SK-N-SH (cell line): ENCODE results near the gene ACO1. TPM values are rescaled to one million over a fixed set of nuclear protein-coding genes. Genes with fewer than 3 reads are reported as not detected.

Experiments used
- CTCF ChIA-PET: fragments of 300-600, 350-600 bp; formaldehyde crosslinking; extraction: SDS; loops from one replicate; lab custom pipeline; 2021; lab: Yijun Ruan, JAX
- POLR2A ChIA-PET: fragments of 350-600 bp; sonication (Branson Sonifier 250); formaldehyde crosslinking; extraction: SDS; loops from one replicate; lab custom pipeline; 2020; ENCODE audit warnings: antibody characterized with exemption, inconsistent platforms; lab: Yijun Ruan, JAX
- DNase-seq: peaks from one replicate; pipeline ENCODE4 v3.0.0; 2012
- H2AFZ ChIP-seq: fragments of 200-600 bp; sonication (generic); 2 replicates; pipeline ENCODE4 v1.8.1; 2016; ENCODE audit warnings: antibody characterized with exemption, mild to moderate bottlenecking, low read depth
- H3F3A ChIP-seq: fragments of 200-600 bp; sonication (generic); replicated peaks from 2 replicates; pipeline ENCODE3; 2016; ENCODE audit warnings: antibody characterized with exemption, mild to moderate bottlenecking; ENCODE audit not compliant: insufficient read depth
- H3K27ac ChIP-seq, 2 experiments: fragments of 200-500 bp in 1 of 2; fragments of 200-600 bp in 1 of 2; sonication (Bioruptor generic) in 1 of 2; sonication (generic), shearing (Covaris generic) in 1 of 2; 2 replicates each; pipeline versions ENCODE4 v1.5.1 to v1.6.1; 2014 to 2016; ENCODE audit warnings: low read depth in 2 of 2, inconsistent platforms in 1 of 2, low read length in 1 of 2, mild to moderate bottlenecking in 1 of 2, mixed read lengths in 1 of 2
- H3K27me3 ChIP-seq: fragments of 200-600 bp; sonication (generic), shearing (Covaris generic); 2 replicates; pipeline ENCODE4 v1.6.1; 2016; ENCODE audit warnings: mixed run types; ENCODE audit not compliant: insufficient read depth
- H3K36me3 ChIP-seq, 2 experiments: fragments of 200-500 bp in 1 of 2; fragments of 200-600 bp in 1 of 2; sonication (Bioruptor generic) in 1 of 2; sonication (generic) in 1 of 2; replicated peaks in 1 of 2; 2 replicates each; pipeline versions ENCODE3 to v1.5.1; 2014 to 2016; ENCODE audit warnings: low read length in 1 of 2, mild to moderate bottlenecking in 1 of 2; ENCODE audit not compliant: insufficient read depth in 2 of 2, control insufficient read depth in 1 of 2
- H3K4me1 ChIP-seq, 2 experiments: fragments of 200-500 bp in 1 of 2; fragments of 200-600 bp in 1 of 2; sonication (Bioruptor generic) in 1 of 2; sonication (generic), shearing (Covaris generic) in 1 of 2; 2 replicates each; pipeline versions ENCODE4 v1.5.1 to v1.6.1; 2014 to 2016; ENCODE audit warnings: low read depth in 1 of 2, low read length in 1 of 2, mixed run types in 1 of 2; ENCODE audit not compliant: insufficient read depth in 2 of 2, control insufficient read depth in 1 of 2
- H3K4me2 ChIP-seq: fragments of 200-600 bp; sonication (generic), shearing (Covaris generic); 2 replicates; pipeline ENCODE4 v1.6.1; 2017; ENCODE audit warnings: mixed run types
- H3K4me3 ChIP-seq, 2 experiments: fragments of 200-500 bp in 1 of 2; fragments of 200-600 bp in 1 of 2; sonication (Bioruptor generic) in 1 of 2; sonication (generic), shearing (Covaris generic) in 1 of 2; 2 replicates each; pipeline versions ENCODE4 v1.5.1 to v1.8.1; 2014 to 2016; ENCODE audit warnings: low read depth in 2 of 2, inconsistent platforms in 1 of 2, low read length in 1 of 2, mild to moderate bottlenecking in 1 of 2, mixed read lengths in 1 of 2, moderate library complexity in 1 of 2
- H3K79me2 ChIP-seq: fragments of 200-600 bp; sonication (generic); 2 replicates; pipeline ENCODE4 v1.8.1; 2017; ENCODE audit warnings: mild to moderate bottlenecking; ENCODE audit not compliant: insufficient read depth
- H3K9ac ChIP-seq: fragments of 200-600 bp; sonication (generic); 2 replicates; pipeline ENCODE4 v1.6.1; 2017; ENCODE audit warnings: mixed run types
- H3K9me2 ChIP-seq: fragments of 200-600 bp; sonication (generic); 2 replicates; pipeline ENCODE4 v1.6.1; 2017; ENCODE audit warnings: mixed run types
- H3K9me3 ChIP-seq: fragments of 200-600 bp; sonication (generic); 2 replicates; pipeline ENCODE4 v1.6.1; 2017; ENCODE audit warnings: mixed run types, mild to moderate bottlenecking, moderate library complexity
- H4K20me1 ChIP-seq: fragments of 200-600 bp; sonication (generic); 2 replicates; pipeline ENCODE4 v1.6.1; 2017; ENCODE audit warnings: mild to moderate bottlenecking, mixed run types; ENCODE audit not compliant: insufficient read depth
- ELF1 ChIP-seq: IDR thresholded peaks from 2 replicates; pipeline ENCODE4 v1.4.0; 2012
- FOXJ3 ChIP-seq: sonication (generic); formaldehyde crosslinking; IDR thresholded peaks from 2 replicates; pipeline ENCODE4 v1.5.1; 2020; ENCODE audit warnings: mild to moderate bottlenecking, missing genetic modification reagents
- FOXM1 ChIP-seq: IDR thresholded peaks from 2 replicates; pipeline ENCODE4 v1.4.0; 2012; ENCODE audit warnings: low read depth, mild to moderate bottlenecking
- GATA2 ChIP-seq: sonication (generic); formaldehyde crosslinking; IDR thresholded peaks from 2 replicates; pipeline ENCODE4 v1.5.0; 2020; ENCODE audit warnings: mild to moderate bottlenecking, missing genetic modification reagents
- JUND ChIP-seq: IDR thresholded peaks from 2 replicates; pipeline ENCODE4 v1.4.0; 2012
- MAX ChIP-seq: IDR thresholded peaks from 2 replicates; pipeline ENCODE4 v1.4.0; 2012; ENCODE audit warnings: low read depth
- TAF1 ChIP-seq: IDR thresholded peaks from 2 replicates; pipeline ENCODE4 v1.6.1; 2012; ENCODE audit warnings: low read depth, mild to moderate bottlenecking, low read length, moderate library complexity, borderline replicate concordance
- WGBS: methylation state at CpG from one replicate; pipeline ENCODE4 v1.1.6; 2017; ENCODE audit warnings: low lambda C conversion rate; 5-methylcytosine and 5-hydroxymethylcytosine counted together
- polyA plus RNA-seq, 3 experiments: library from polyadenylated mRNA; depleted of rRNA; stranded (reverse); fragments of >200 nt; gene quantifications; 2 replicates each; pipeline ENCODE4 v1.2.3, GENCODE V29; 2012
- TF ChIP-seq, protein P1 (sequence below): fragments of 200-600 bp; sonication (generic); IDR thresholded peaks from 2 replicates; pipeline ENCODE4 v1.6.1; 2017; ENCODE audit warnings: antibody characterized with exemption, mild to moderate bottlenecking, moderate library complexity
- TF ChIP-seq, protein P2 (sequence below): IDR thresholded peaks from 2 replicates; pipeline ENCODE4 v1.4.0; 2012; ENCODE audit warnings: low read depth, borderline replicate concordance

The ACO1 gene
- polyA plus RNA-seq, 1 of the 3 experiments (the other 2 are of a cell fraction): 25.4 TPM

- CTCF ChIA-PET: interaction anchor here (1.6 kb wide), 1 partner anchor 26 kb away, joined by 5 read pairs; no protein-coding TSS in a partner anchor
- DNase-seq: no peak
- Histone ChIP-seq H3K27me3 (no peaks in the 10 kb centered on the region), H2AFZ (no peak overlapping the region), H4K20me1 (no peaks in the 10 kb centered on the region), H3K4me3 (no peak overlapping the region), H3K9me2 (no peaks in the 10 kb centered on the region), H3K9ac (no peak overlapping the region), H3F3A (no peaks in the 10 kb centered on the region), H3K9me3 (peaks cover 6% of the 10 kb centered on the region; the same call in 1 of the 2 replicates), H3K79me2 (0 out of 2 replicates have a peak, but pooled peaks cover 5% of the 10 kb centered on the region), H3K27ac (no peak overlapping the region), H3K36me3 (peaks cover 28 to 42% of the 10 kb centered on the region in 2 experiments), H3K4me1 (no peaks in the 10 kb centered on the region), H3K4me2 (no peak overlapping the region)
- 94% methylated on average over 2 of the region's 2 CpGs for WGBS
- no peak for TF ChIP-seq FOXJ3 (CRISPR knock-in tag)
- no peak for TF ChIP-seq FOXM1
- TF ChIP-seq, protein P1, sequence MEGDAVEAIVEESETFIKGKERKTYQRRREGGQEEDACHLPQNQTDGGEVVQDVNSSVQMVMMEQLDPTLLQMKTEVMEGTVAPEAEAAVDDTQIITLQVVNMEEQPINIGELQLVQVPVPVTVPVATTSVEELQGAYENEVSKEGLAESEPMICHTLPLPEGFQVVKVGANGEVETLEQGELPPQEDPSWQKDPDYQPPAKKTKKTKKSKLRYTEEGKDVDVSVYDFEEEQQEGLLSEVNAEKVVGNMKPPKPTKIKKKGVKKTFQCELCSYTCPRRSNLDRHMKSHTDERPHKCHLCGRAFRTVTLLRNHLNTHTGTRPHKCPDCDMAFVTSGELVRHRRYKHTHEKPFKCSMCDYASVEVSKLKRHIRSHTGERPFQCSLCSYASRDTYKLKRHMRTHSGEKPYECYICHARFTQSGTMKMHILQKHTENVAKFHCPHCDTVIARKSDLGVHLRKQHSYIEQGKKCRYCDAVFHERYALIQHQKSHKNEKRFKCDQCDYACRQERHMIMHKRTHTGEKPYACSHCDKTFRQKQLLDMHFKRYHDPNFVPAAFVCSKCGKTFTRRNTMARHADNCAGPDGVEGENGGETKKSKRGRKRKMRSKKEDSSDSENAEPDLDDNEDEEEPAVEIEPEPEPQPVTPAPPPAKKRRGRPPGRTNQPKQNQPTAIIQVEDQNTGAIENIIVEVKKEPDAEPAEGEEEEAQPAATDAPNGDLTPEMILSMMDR: no peak
- POLR2A ChIA-PET: no interaction called here
Measured at GRCh38 chr9:32405506-32405905, 21.1 kb downstream of the ACO1 start.

DNA sequence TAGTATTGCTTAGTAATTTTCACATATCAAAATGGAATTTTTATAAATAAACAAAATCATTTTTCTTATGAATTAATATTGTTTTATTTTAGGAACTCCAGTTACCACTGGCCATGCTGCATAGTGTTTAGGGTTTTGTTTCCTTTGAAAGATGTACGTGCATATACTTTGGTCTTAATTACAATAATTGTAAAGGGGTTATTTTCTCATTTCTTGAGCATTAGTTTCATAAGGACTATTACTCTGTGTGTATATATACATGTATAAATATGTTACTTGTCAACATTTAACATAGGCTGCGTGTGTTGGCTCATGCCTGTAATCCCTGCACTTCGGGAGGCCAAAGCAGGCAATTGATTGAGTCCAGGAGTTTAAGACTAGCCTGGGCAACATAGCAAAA, 21.6 kb downstream of the ACO1 start:
- Histone ChIP-seq H3K9me3 (peaks cover 6% of the 10 kb centered on the region; the same call in 1 of the 2 replicates), H3K4me3 (no peak overlapping the region), H3K4me1 (no peaks in the 10 kb centered on the region), H3F3A (no peaks in the 10 kb centered on the region), H3K79me2 (0 out of 2 replicates have a peak, but pooled peaks cover 5% of the 10 kb centered on the region), H4K20me1 (no peaks in the 10 kb centered on the region), H3K9ac (no peak overlapping the region), H3K27ac (no peak overlapping the region), H3K9me2 (no peaks in the 10 kb centered on the region), H3K4me2 (no peak overlapping the region), H3K27me3 (no peaks in the 10 kb centered on the region), H3K36me3 (peaks cover 34 to 42% of the 10 kb centered on the region in 2 experiments), H2AFZ (no peak overlapping the region)
- POLR2A ChIA-PET: no interaction called here
- no peak for DNase-seq
- WGBS: 93% methylated on average over 3 of the region's 3 CpGs
- TF ChIP-seq JUND (no peak), GATA2 (no peak)
- CTCF ChIA-PET: interaction anchor here (1.6 kb wide), 1 partner anchor 27 kb away, joined by 5 read pairs; no protein-coding TSS in a partner anchor

DNA sequence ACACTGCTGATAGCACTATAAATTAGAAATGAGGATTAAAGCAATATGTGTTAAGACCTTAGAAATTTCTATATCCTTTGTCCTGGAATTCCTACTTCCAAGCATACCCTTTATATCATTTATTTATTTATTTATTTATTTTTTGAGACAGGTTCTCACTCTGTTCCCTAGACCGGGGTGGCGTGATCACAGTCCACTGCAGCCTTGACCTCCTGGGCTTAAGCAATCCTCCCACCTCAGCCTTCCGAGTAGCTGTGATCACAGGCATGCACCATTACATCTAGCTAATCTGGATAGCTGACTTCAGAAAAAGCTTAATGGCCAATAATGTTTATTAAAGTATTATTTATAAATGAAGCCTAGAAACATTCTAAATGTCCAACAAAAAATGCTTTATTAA, 27.3 kb downstream of the ACO1 start:
- no peaks in the 10 kb centered on the region for H4K20me1 ChIP-seq
- peaks cover 37 to 43% of the 10 kb centered on the region in 2 experiments for H3K36me3 ChIP-seq
- ChIA-PET CTCF (interaction anchor here (0.7 to 0.9 kb wide), 2 partner anchors 21 to 178 kb away, joined by 3 read pairs; no protein-coding TSS in a partner anchor), POLR2A (no interaction called here)
- no peak overlapping the region for H3K9ac ChIP-seq
- no peak for TF ChIP-seq TAF1
- no peak for TF ChIP-seq ELF1
- no peak for TF ChIP-seq MAX
- TF ChIP-seq, protein P2, sequence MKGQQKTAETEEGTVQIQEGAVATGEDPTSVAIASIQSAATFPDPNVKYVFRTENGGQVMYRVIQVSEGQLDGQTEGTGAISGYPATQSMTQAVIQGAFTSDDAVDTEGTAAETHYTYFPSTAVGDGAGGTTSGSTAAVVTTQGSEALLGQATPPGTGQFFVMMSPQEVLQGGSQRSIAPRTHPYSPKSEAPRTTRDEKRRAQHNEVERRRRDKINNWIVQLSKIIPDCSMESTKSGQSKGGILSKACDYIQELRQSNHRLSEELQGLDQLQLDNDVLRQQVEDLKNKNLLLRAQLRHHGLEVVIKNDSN: no peak
- no peak overlapping the region for H3K4me2 ChIP-seq
- H3K9me3 ChIP-seq: no peaks in the 10 kb centered on the region
- no peaks in the 10 kb centered on the region for H3K27me3 ChIP-seq
- H2AFZ ChIP-seq: no peak overlapping the region
- H3K27ac ChIP-seq: no peak overlapping the region
- H3F3A ChIP-seq: no peaks in the 10 kb centered on the region
- 96% methylated on average over 3 of the region's 3 CpGs for WGBS
- no peaks in the 10 kb centered on the region for H3K79me2 ChIP-seq
- no peak for DNase-seq
- no peaks in the 10 kb centered on the region for H3K9me2 ChIP-seq
- no peak overlapping the region for H3K4me3 ChIP-seq
- H3K4me1 ChIP-seq: no peaks in the 10 kb centered on the region
